Measurements from ENCODE around the gene HIRIP3.

The HIRIP3 gene

DNA sequence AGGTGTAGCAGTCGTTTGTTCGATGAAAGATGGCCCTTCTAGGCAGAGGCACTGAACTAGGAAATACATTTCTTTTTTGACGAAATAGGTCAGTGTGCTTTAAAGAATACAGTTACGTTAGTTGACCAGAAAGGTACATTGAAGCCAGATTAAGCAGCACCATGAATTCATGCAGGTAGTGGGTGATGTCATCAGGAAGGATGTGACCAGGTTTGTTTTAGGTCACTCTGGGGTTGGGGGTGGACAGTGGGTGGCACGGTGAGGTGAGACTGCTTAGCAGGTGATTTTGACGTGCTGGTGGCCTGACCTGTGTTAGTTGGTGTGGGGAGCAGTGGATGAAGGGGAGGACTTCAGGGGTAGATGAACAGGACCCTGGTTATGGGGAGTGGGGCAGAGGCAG, 4.2 kb upstream of the HIRIP3 start:
- Histone ChIP-seq H3K36me3 (replicated peaks) (peaks cover 44% of the 10 kb centered on the region), H3K4me1 (peaks cover 11% of the 10 kb centered on the region), H3K4me3 (no peak overlapping the region), H3K9me3 (no peaks in the 10 kb centered on the region), H3K27me3 (ENCODE audit: low read depth) (no peaks in the 10 kb centered on the region)
- in situ Hi-C loops (cut with MboI; ENCODE audit: low sequenced_read_pairs), result no loop called here
- no peak for DNase-seq (ENCODE audit: low spot score in 2 of 2)

GRCh38 chr16:29996766-29997250, 1.4 kb upstream of the HIRIP3 start:
- Histone ChIP-seq H3K27me3 (ENCODE audit: low read depth) (no peaks in the 10 kb centered on the region), H3K9me3 (no peaks in the 10 kb centered on the region), H3K36me3 (replicated peaks) (peaks cover 51% of the 10 kb centered on the region), H3K4me1 (peaks cover 13% of the 10 kb centered on the region), H3K4me3 (peak overlapping the region; percentile 92)
- in situ Hi-C loops (cut with MboI; ENCODE audit: low sequenced_read_pairs), result no loop called here
- DNase-seq (ENCODE audit: low spot score in 2 of 2), result no peak

- no peaks in the 10 kb centered on the region for H3K27me3 ChIP-seq (ENCODE audit: low read depth)
- H3K9me3 ChIP-seq, result no peaks in the 10 kb centered on the region
- peak; percentile 95 to 99 for DNase-seq (ENCODE audit: low spot score in 2 of 2)
- in situ Hi-C loops (cut with MboI; ENCODE audit: low sequenced_read_pairs), result no loop called here
- H3K36me3 ChIP-seq (replicated peaks), result peaks cover 48% of the 10 kb centered on the region
- H3K4me3 ChIP-seq, result peak within 1 kb of the TSS; percentile 92
- H3K4me1 ChIP-seq, result peaks cover 13% of the 10 kb centered on the region
Measured at GRCh38 chr16:29995911-29996765, 721 bp upstream of the HIRIP3 start, which contains the start of gene INO80E. TSS of gene INO80E (plus strand) at chr16:29996241. CDS start at chr16:29996311, 70 bp downstream.

DNA sequence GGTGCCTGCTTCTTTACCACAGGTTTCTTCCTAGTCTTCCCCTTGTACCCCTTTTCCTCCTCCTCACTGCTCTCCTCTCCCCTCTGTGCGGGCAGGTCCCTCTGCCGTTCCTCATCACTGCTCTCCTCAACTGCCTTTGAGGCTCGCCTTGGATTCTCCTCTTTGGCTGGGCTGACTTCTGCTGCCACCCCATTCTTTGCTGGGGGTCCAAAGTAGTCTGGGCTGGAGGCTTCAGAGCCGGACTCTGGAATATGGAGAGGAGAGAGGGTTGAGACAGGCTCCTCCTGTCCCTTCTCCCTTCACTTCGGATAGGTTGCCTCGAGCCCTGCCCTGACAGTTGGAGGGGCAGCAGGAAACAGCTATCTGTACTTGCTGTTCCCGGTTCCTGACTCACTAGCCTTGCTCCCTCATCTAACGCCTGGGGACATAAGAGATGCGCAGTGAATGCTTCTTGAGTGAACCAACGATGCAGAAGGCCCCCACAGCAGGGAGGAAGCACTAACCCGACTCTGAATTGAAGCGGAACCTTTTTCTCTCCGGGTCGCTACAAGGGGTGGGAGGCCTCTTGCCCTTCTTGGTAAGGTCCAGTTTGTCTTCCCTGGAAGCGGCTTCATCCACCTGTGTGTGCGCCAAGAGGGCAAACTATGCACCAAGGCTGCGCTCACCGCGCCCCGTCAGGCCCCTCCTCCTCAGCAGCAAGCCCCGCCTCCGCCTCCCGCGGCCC, 655 bp downstream of the HIRIP3 start:
- H3K27me3 ChIP-seq (ENCODE audit: low read depth), result no peaks in the 10 kb centered on the region
- in situ Hi-C loops (cut with MboI; ENCODE audit: low sequenced_read_pairs), result no loop called here
- DNase-seq (ENCODE audit: low spot score in 2 of 2), result peak; percentile 45 to 81
- peaks cover 48% of the 10 kb centered on the region for H3K36me3 ChIP-seq (replicated peaks)
- peak overlapping the region; percentile 92 for H3K4me3 ChIP-seq
- peaks cover 13% of the 10 kb centered on the region for H3K4me1 ChIP-seq
- H3K9me3 ChIP-seq, result no peaks in the 10 kb centered on the region

- in situ Hi-C loops (cut with MboI; ENCODE audit: low sequenced_read_pairs), result no loop called here
- no peak for DNase-seq (ENCODE audit: low spot score in 2 of 2)
- peaks cover 48% of the 10 kb centered on the region for H3K36me3 ChIP-seq (replicated peaks)
- no peaks in the 10 kb centered on the region for H3K9me3 ChIP-seq
- H3K4me3 ChIP-seq, result no peak overlapping the region
- H3K4me1 ChIP-seq, result peaks cover 13% of the 10 kb centered on the region
- no peaks in the 10 kb centered on the region for H3K27me3 ChIP-seq (ENCODE audit: low read depth)
Measured at GRCh38 chr16:29993903-29994599, 1.4 kb downstream of the HIRIP3 start.

- Histone ChIP-seq H3K27me3 (ENCODE audit: low read depth) (no peaks in the 10 kb centered on the region), H3K4me3 (no peak overlapping the region), H3K36me3 (replicated peaks) (peaks cover 52% of the 10 kb centered on the region), H3K4me1 (peaks cover 13% of the 10 kb centered on the region), H3K9me3 (no peaks in the 10 kb centered on the region)
- no peak for DNase-seq (ENCODE audit: low spot score in 2 of 2)
- in situ Hi-C loops (cut with MboI; ENCODE audit: low sequenced_read_pairs), result no loop called here
Measured at GRCh38 chr16:29993191-29993902, 2.1 kb downstream of the HIRIP3 start.

- peaks cover 59% of the 10 kb centered on the region for H3K36me3 ChIP-seq (replicated peaks)
- H3K4me1 ChIP-seq, result peaks cover 13% of the 10 kb centered on the region
- in situ Hi-C loops (cut with MboI; ENCODE audit: low sequenced_read_pairs), result no loop called here
- H3K4me3 ChIP-seq, result no peak overlapping the region
- no peak for DNase-seq (ENCODE audit: low spot score in 2 of 2)
- no peaks in the 10 kb centered on the region for H3K27me3 ChIP-seq (ENCODE audit: low read depth)
- H3K9me3 ChIP-seq, result no peaks in the 10 kb centered on the region
Measured at GRCh38 chr16:29992344-29992967, 3.0 kb downstream of the HIRIP3 start.

GRCh38 chr16:29991571-29991904, 3.9 kb downstream of the HIRIP3 start:
- H3K9me3 ChIP-seq, result no peaks in the 10 kb centered on the region
- in situ Hi-C loops (cut with MboI; ENCODE audit: low sequenced_read_pairs), result no loop called here
- H3K36me3 ChIP-seq (replicated peaks), result peaks cover 67% of the 10 kb centered on the region
- DNase-seq (ENCODE audit: low spot score in 2 of 2), result no peak
- no peak overlapping the region for H3K4me3 ChIP-seq
- no peaks in the 10 kb centered on the region for H3K27me3 ChIP-seq (ENCODE audit: low read depth)
- peaks cover 8% of the 10 kb centered on the region for H3K4me1 ChIP-seq

- peaks cover 8% of the 10 kb centered on the region for H3K4me1 ChIP-seq
- in situ Hi-C loops (cut with MboI; ENCODE audit: low sequenced_read_pairs), result no loop called here
- peaks cover 68% of the 10 kb centered on the region for H3K36me3 ChIP-seq (replicated peaks)
- H3K9me3 ChIP-seq, result no peaks in the 10 kb centered on the region
- no peak for DNase-seq (ENCODE audit: low spot score in 2 of 2)
- H3K4me3 ChIP-seq, result no peak overlapping the region
- no peaks in the 10 kb centered on the region for H3K27me3 ChIP-seq (ENCODE audit: low read depth)
Measured at GRCh38 chr16:29990883-29991570, 4.4 kb downstream of the HIRIP3 start.

GRCh38 chr16:29990034-29990433, 5.4 kb downstream of the HIRIP3 start:
- Histone ChIP-seq H3K4me3 (no peak overlapping the region), H3K9me3 (no peaks in the 10 kb centered on the region), H3K4me1 (peaks cover 6% of the 10 kb centered on the region), H3K36me3 (replicated peaks) (peaks cover 78% of the 10 kb centered on the region), H3K27me3 (ENCODE audit: low read depth) (no peaks in the 10 kb centered on the region)
- no peak for DNase-seq (ENCODE audit: low spot score in 2 of 2)
- in situ Hi-C loops (cut with MboI; ENCODE audit: low sequenced_read_pairs), result no loop called here

GRCh38 chr16:29989111-29989858, 6.1 kb downstream of the HIRIP3 start:
- in situ Hi-C loops (cut with MboI; ENCODE audit: low sequenced_read_pairs), result no loop called here
- DNase-seq (ENCODE audit: low spot score in 2 of 2), result no peak
- H3K36me3 ChIP-seq (replicated peaks), result peaks cover 80% of the 10 kb centered on the region
- no peaks in the 10 kb centered on the region; the same call in 1 of the 2 replicates for H3K4me1 ChIP-seq
- H3K4me3 ChIP-seq, result no peak overlapping the region
- H3K27me3 ChIP-seq (ENCODE audit: low read depth), result no peaks in the 10 kb centered on the region
- no peaks in the 10 kb centered on the region for H3K9me3 ChIP-seq

All from HAP-1 (cell line).